Psoas muscle (tissue), 8 donors: ENCODE data around the gene PTX4. TPM values are rescaled to one million over a fixed set of nuclear protein-coding genes. Genes with fewer than 3 reads are reported as not detected.
A peak's percentile ranks its signal among the peaks of the same experiment; 100 is the strongest.

Experiments
- ATAC-seq, 4 donors: fragments of 200-7000 bp; cut with Tn5 transposase; one replicate each; pipeline ENCODE4 v1.9.1; 2020; ENCODE audit warnings: moderate library complexity in 3 of 4, mild to moderate bottlenecking in 2 of 4
- DNase-seq, 2 donors: peaks; one replicate each; pipeline ENCODE4 v3.0.0-alpha.2; 2020
- H3K27ac ChIP-seq: fragments of 200-600 bp; one replicate; pipeline ENCODE4 v1.8.0; 2022
- H3K27me3 ChIP-seq, 3 donors: fragments of 200-600 bp in 1 of 3; one replicate each; pipeline versions ENCODE4 v1.6.1 to v1.8.0; 2013 to 2022; ENCODE audit warnings: low read length in 2 of 3, mild to moderate bottlenecking in 2 of 3, moderate library complexity in 1 of 3; ENCODE audit not compliant: insufficient read depth in 3 of 3
- H3K36me3 ChIP-seq, 2 donors: fragments of 200-600 bp in 1 of 2; one replicate each; pipeline versions ENCODE4 v1.6.1 to v1.8.0; 2013 to 2022; ENCODE audit warnings: low read depth in 1 of 2, mild to moderate bottlenecking in 1 of 2, moderate library complexity in 1 of 2; ENCODE audit not compliant: insufficient read depth in 1 of 2
- H3K4me1 ChIP-seq: fragments of 200-600 bp; one replicate; pipeline ENCODE4 v1.8.0; 2022
- H3K4me3 ChIP-seq: fragments of 200-600 bp; one replicate; pipeline ENCODE4 v1.8.0; 2022; ENCODE audit warnings: mild to moderate bottlenecking
- H3K9me3 ChIP-seq: fragments of 200-600 bp; one replicate; pipeline ENCODE4 v1.8.0; 2022
- CTCF ChIP-seq: fragments of 200-600 bp; IDR thresholded peaks from one replicate; pipeline ENCODE4 v1.8.0; 2022; ENCODE audit warnings: antibody characterized with exemption
- WGBS, 3 donors: extraction: QIAGEN DNeasy Blood & Tissue Kit; methylation state at CpG; one replicate each; pipeline versions ENCODE4 v1.1.6 to v1.1.7; 2013; 5-methylcytosine and 5-hydroxymethylcytosine counted together
- intact Hi-C, 2 donors: fragments of 100-400 bp; cut with DNase I; formaldehyde crosslinking; loops; one replicate each; pipeline versions ENCODE4 v1.11.0 to v1.14.2; 2022
- polyA plus RNA-seq, 3 donors: library from polyadenylated mRNA; stranded (reverse); fragments of 200-250 nt; gene quantifications; one replicate each; pipeline ENCODE4 v1.2.3, GENCODE V29; 2013
- total RNA-seq, 4 donors: library from RNA; stranded (reverse); fragmentation: NEBNext Ultra II Directional in 2 of 4; extraction: Animal tissue kit (Norgen Biotek cat#: 25700) in 2 of 4; gene quantifications; one replicate each; pipeline versions ENCODE4 v1.2.1 to v1.2.4, GENCODE V29; 2021 to 2023
- donor health status: healthy with polysubstance abuse.
- donor health status: DM: no; HTN: no; CAD: no; lungs with moderate emphysema.
- donor health status: Bipolar disorder and iron deficiency.
- donor health status: healthy.
- donor health status: DM: yes; HTN: yes; CAD: no.
- donor health status: DM: no; HTN: no; CAD: no.
- donor health status: DM: no; HTN: no; CAD: no.
- donor health status: DM: yes; HTN: yes; CAD: no.

PTX4 gene
- total and polyA plus RNA-seq, 7 donors, result 0.04 to 0.26 (median 0.23) TPM; not detected in 4

- 90 to 92% (median 91%) methylated on average over 31 to 41 of the region's 41 CpGs for WGBS, 3 donors
- Histone ChIP-seq H3K4me1 (no peaks in the 10 kb centered on the region), H3K36me3 (peaks cover 0 to 60% of the 10 kb centered on the region in 2 donors), H3K4me3 (no peak overlapping the region), H3K9me3 (no peaks in the 10 kb centered on the region), H3K27ac (no peak overlapping the region), H3K27me3 (no peaks in the 10 kb centered on the region)
- intact Hi-C loops, result no loop called here
- no peak for TF ChIP-seq CTCF
- DNase-seq (no peak), ATAC-seq (no peak)
These were observed 42.3 kb downstream of the PTX4 start for GRCh38 chr16:1446296-1447080.

GRCh38 chr16:1445518-1446203 lies 43.1 kb downstream of the PTX4 start:
- H3K36me3 ChIP-seq, result peaks cover 0 to 51% of the 10 kb centered on the region in 2 donors
- H3K27ac ChIP-seq, result no peak overlapping the region
- ATAC-seq, result no peak
- intact Hi-C loops, result no loop called here
- H3K4me1 ChIP-seq, result no peaks in the 10 kb centered on the region
- TF ChIP-seq CTCF, result no peak
- no peak overlapping the region for H3K4me3 ChIP-seq
- no peak for DNase-seq
- no peaks in the 10 kb centered on the region for H3K9me3 ChIP-seq
- no peaks in the 10 kb centered on the region for H3K27me3 ChIP-seq
- WGBS, 3 donors, result 87 to 90% (median 89%) methylated on average over 23 to 25 of the region's 25 CpGs

GRCh38 chr16:1444730-1445517 lies 43.8 kb downstream of the PTX4 start:
- no peaks in the 10 kb centered on the region for H3K27me3 ChIP-seq
- H3K4me3 ChIP-seq, result no peak overlapping the region
- ATAC-seq (peak in 1 of 4 donors; percentile 11), DNase-seq (no peak)
- no peak for TF ChIP-seq CTCF
- peaks cover 0 to 44% of the 10 kb centered on the region in 2 donors for H3K36me3 ChIP-seq
- WGBS, 3 donors, result 83 to 86% (median 83%) methylated on average over 47 to 48 of the region's 48 CpGs
- no peak overlapping the region for H3K27ac ChIP-seq
- no peaks in the 10 kb centered on the region for H3K4me1 ChIP-seq
- intact Hi-C loops, result no loop called here
- H3K9me3 ChIP-seq, result no peaks in the 10 kb centered on the region

GRCh38 chr16:1443980-1444729 lies 44.6 kb downstream of the PTX4 start, which contains the start of gene CCDC154:
CCDC154 (minus strand) TSS chr16:1444556; CDS start chr16:1444322, 234 bp downstream.
- Histone ChIP-seq H3K27me3 (no peaks in the 10 kb centered on the region), H3K4me1 (no peaks in the 10 kb centered on the region)
- intact Hi-C loops, result no loop called here

More at GRCh38 chr16:1443980-1444729, 44.6 kb downstream of the PTX4 start, which contains the start of gene CCDC154:
- Histone ChIP-seq H3K4me3 (no peak within 1 kb of the TSS), H3K27ac (no peak within 1 kb of the TSS), H3K36me3 (peaks cover 0 to 36% of the 10 kb centered on the region in 2 donors), H3K9me3 (no peaks in the 10 kb centered on the region)
- no peak for TF ChIP-seq CTCF
- DNase-seq, result no peak
- peak in 3 of 4 donors; percentile 4 to 29 (median 14) for ATAC-seq
- 66 to 74% (median 70%) methylated on average over 22 to 27 of the region's 27 CpGs for WGBS, 3 donors
